Neuronal stem cell (in vitro differentiated cells): ENCODE results near the gene PRSS53.

Experiments
- DNase-seq: peaks from one replicate; pipeline ENCODE4 v3.0.0-alpha.2; 2013; ENCODE audit warnings: low spot score
- H2AFZ ChIP-seq: one replicate; pipeline ENCODE4 v1.6.1; 2013; ENCODE audit warnings: mild to moderate bottlenecking, low read length, inconsistent platforms
- H2AK5ac ChIP-seq: 2 replicates; pipeline ENCODE4 v1.6.1; 2013; ENCODE audit warnings: low read depth, mild to moderate bottlenecking, inconsistent platforms, low read length, moderate library complexity, mixed read lengths
- H2BK120ac ChIP-seq: 2 replicates; pipeline ENCODE4 v1.6.1; 2013; ENCODE audit warnings: low read depth, mild to moderate bottlenecking, inconsistent platforms, low read length, moderate library complexity, mixed read lengths
- H2BK12ac ChIP-seq: one replicate; pipeline ENCODE4 v1.6.1; 2013; ENCODE audit warnings: low read length, inconsistent platforms
- H2BK15ac ChIP-seq: 2 replicates; pipeline ENCODE4 v1.6.1; 2013; ENCODE audit warnings: mild to moderate bottlenecking, low read length, inconsistent platforms, mixed read lengths
- H2BK5ac ChIP-seq: one replicate; pipeline ENCODE4 v1.6.1; 2013; ENCODE audit warnings: inconsistent platforms, mild to moderate bottlenecking, low read length, moderate library complexity
- H3K14ac ChIP-seq: one replicate; pipeline ENCODE4 v1.6.1; 2013; ENCODE audit warnings: low read length, inconsistent platforms
- H3K18ac ChIP-seq: 2 replicates; pipeline ENCODE4 v1.6.1; 2013; ENCODE audit warnings: low read length, inconsistent platforms
- H3K23ac ChIP-seq: 2 replicates; pipeline ENCODE4 v1.6.1; 2013; ENCODE audit warnings: low read depth, mild to moderate bottlenecking, mixed read lengths, low read length, inconsistent platforms; ENCODE audit not compliant: poor library complexity
- H3K27ac ChIP-seq: replicated peaks from 3 replicates; pipeline ENCODE4 v1.5.1; 2013; ENCODE audit warnings: low read length, inconsistent platforms
- H3K27me3 ChIP-seq, 3 experiments: 2 replicates each; pipeline ENCODE4 v1.6.1; 2013; ENCODE audit warnings: low read length in 3 of 3, mild to moderate bottlenecking in 2 of 3, inconsistent platforms in 1 of 3, low read depth in 1 of 3, mixed read lengths in 1 of 3, moderate library complexity in 1 of 3; ENCODE audit not compliant: control insufficient read depth in 3 of 3, insufficient read depth in 3 of 3
- H3K36me3 ChIP-seq, 2 donors: replicated peaks in 1 of 2; 2 replicates each; pipeline ENCODE4 v1.6.1; 2013; ENCODE audit warnings: low read length in 2 of 2; ENCODE audit not compliant: control insufficient read depth in 2 of 2, insufficient read depth in 2 of 2
- H3K4ac ChIP-seq: 2 replicates; pipeline ENCODE4 v1.6.1; 2013; ENCODE audit warnings: inconsistent platforms, mild to moderate bottlenecking, low read length, moderate library complexity
- H3K4me1 ChIP-seq, 2 donors: 1 replicate in 1 of 2; 2 replicates in 1 of 2; pipeline ENCODE4 v1.6.1; 2013; ENCODE audit warnings: low read length in 2 of 2, low read depth in 1 of 2; ENCODE audit not compliant: control insufficient read depth in 2 of 2, insufficient read depth in 1 of 2
- H3K4me2 ChIP-seq: one replicate; pipeline ENCODE4 v1.6.1; 2013; ENCODE audit warnings: mild to moderate bottlenecking, low read length, inconsistent platforms; ENCODE audit not compliant: insufficient read depth, poor library complexity, severe bottlenecking
- H3K4me3 ChIP-seq, 2 donors: 2 replicates each; pipeline ENCODE4 v1.5.1; 2013; ENCODE audit warnings: low read length in 2 of 2, mild to moderate bottlenecking in 2 of 2, inconsistent platforms in 1 of 2, moderate library complexity in 1 of 2
- H3K79me1 ChIP-seq: one replicate; pipeline ENCODE4 v1.6.1; 2013; ENCODE audit warnings: low read depth, mild to moderate bottlenecking, inconsistent platforms, low read length, moderate library complexity
- H3K9ac ChIP-seq: one replicate; pipeline ENCODE4 v1.6.1; 2013; ENCODE audit warnings: mild to moderate bottlenecking, low read depth, low read length, inconsistent platforms; ENCODE audit not compliant: poor library complexity
- H3K9me3 ChIP-seq, 2 donors: replicated peaks in 1 of 2; 2 replicates each; pipeline versions ENCODE3 to v1.6.1; 2013; ENCODE audit warnings: low read length in 2 of 2, mild to moderate bottlenecking in 2 of 2, inconsistent platforms in 1 of 2, low read depth in 1 of 2, mixed read lengths in 1 of 2, moderate library complexity in 1 of 2; ENCODE audit not compliant: control insufficient read depth in 2 of 2, insufficient read depth in 1 of 2
- H4K8ac ChIP-seq: one replicate; pipeline ENCODE4 v1.6.1; 2013; ENCODE audit warnings: low read depth, mild to moderate bottlenecking, inconsistent platforms, low read length, moderate library complexity
- H4K91ac ChIP-seq: one replicate; pipeline ENCODE4 v1.6.1; 2013; ENCODE audit warnings: low read length, low read depth, mild to moderate bottlenecking, inconsistent platforms; ENCODE audit not compliant: poor library complexity
- WGBS, 2 donors: extraction: QIAGEN DNeasy Blood & Tissue Kit; methylation state at CpG; one replicate each; pipeline ENCODE4 v1.1.7; 2013; ENCODE audit warnings: missing lambda C conversion rate in 2 of 2, mixed read lengths in 1 of 2; ENCODE audit not compliant: insufficient read length in 2 of 2, insufficient replicate concordance in 1 of 2; ENCODE audit errors: extremely low coverage in 2 of 2; 5-methylcytosine and 5-hydroxymethylcytosine counted together

Gene PRSS53

GRCh38 chr16:31099860-31100638 lies 11.3 kb upstream of the PRSS53 start:
- H2AFZ ChIP-seq, result no peak overlapping the region
- peaks cover 0 to 4% of the 10 kb centered on the region in 2 donors for H3K9me3 ChIP-seq
- H2BK15ac ChIP-seq, result no peak overlapping the region
- H4K91ac ChIP-seq, result no peak overlapping the region
- no peaks in the 10 kb centered on the region for H3K4me1 ChIP-seq
- H2BK5ac ChIP-seq, result no peak overlapping the region
- H3K9ac ChIP-seq, result peak overlapping the region; percentile 37
- peak overlapping the region; percentile 38 for H3K18ac ChIP-seq
- no peaks in the 10 kb centered on the region for H3K36me3 ChIP-seq
- no peaks in the 10 kb centered on the region for H3K27me3 ChIP-seq
- H4K8ac ChIP-seq, result no peak overlapping the region
- H3K79me1 ChIP-seq, result no peaks in the 10 kb centered on the region
- no peak overlapping the region for H3K4me3 ChIP-seq
- no peak overlapping the region for H3K27ac ChIP-seq
- H3K14ac ChIP-seq, result no peak overlapping the region
- H2BK12ac ChIP-seq, result no peak overlapping the region
- WGBS, 2 donors, result no CpG with 5 or more reads among the region's 4 CpGs
- no peak overlapping the region for H2BK120ac ChIP-seq
- no peak for DNase-seq
- no peak overlapping the region for H3K4me2 ChIP-seq
- no peak overlapping the region for H2AK5ac ChIP-seq
- no peak overlapping the region for H3K4ac ChIP-seq
- no peak overlapping the region for H3K23ac ChIP-seq

- Histone ChIP-seq H3K18ac (peak within 1 kb of the TSS; percentile 95), H3K27me3 (no peaks in the 10 kb centered on the region), H3K4me1 (peaks cover 0 to 6% of the 10 kb centered on the region in 2 donors), H2AK5ac (peak within 1 kb of the TSS; percentile 47), H3K4me2 (peak within 1 kb of the TSS; percentile 99), H2BK5ac (peak within 1 kb of the TSS; percentile 56), H4K91ac (no peak within 1 kb of the TSS), H4K8ac (no peak within 1 kb of the TSS), H3K4ac (no peak within 1 kb of the TSS), H3K9me3 (peaks cover 0 to 4% of the 10 kb centered on the region in 2 donors), H3K4me3 (peak within 1 kb of the TSS; percentile 78 to 87), H3K23ac (peak within 1 kb of the TSS; percentile 60), H2BK120ac (no peak within 1 kb of the TSS), H2BK15ac (no peak within 1 kb of the TSS), H2BK12ac (no peak within 1 kb of the TSS), H3K36me3 (peaks cover 10 to 19% of the 10 kb centered on the region in 2 donors), H3K9ac (peak within 1 kb of the TSS; percentile 98), H3K14ac (peak within 1 kb of the TSS; percentile 76), H3K27ac (peak within 1 kb of the TSS; percentile 83), H2AFZ (peak within 1 kb of the TSS; percentile 95), H3K79me1 (peaks cover 5% of the 10 kb centered on the region)
- peak; percentile 96 for DNase-seq
- no CpG with 5 or more reads among the region's 69 CpGs for WGBS, 2 donors
Observed at GRCh38 chr16:31094424-31095120, 5.8 kb upstream of the PRSS53 start, which contains the start of gene VKORC1. VKORC1 (minus strand) TSS chr16:31094797; CDS start chr16:31094729, 68 bp downstream.

- H3K23ac ChIP-seq, result peak overlapping the region; percentile 60
- no peak overlapping the region for H2BK12ac ChIP-seq
- H3K9me3 ChIP-seq, result peaks cover 0 to 6% of the 10 kb centered on the region in 2 donors
- H3K4me1 ChIP-seq, result peaks cover 0 to 6% of the 10 kb centered on the region in 2 donors
- peak overlapping the region; percentile 83 for H3K27ac ChIP-seq
- peak overlapping the region; percentile 78 to 87 for H3K4me3 ChIP-seq
- no peaks in the 10 kb centered on the region for H3K27me3 ChIP-seq
- whole genome bisulfite sequencing, 2 donors, result no CpG with 5 or more reads among the region's 20 CpGs
- H2BK5ac ChIP-seq, result peak overlapping the region; percentile 56
- H3K4me2 ChIP-seq, result peak overlapping the region; percentile 99
- no peak overlapping the region for H4K91ac ChIP-seq
- peak overlapping the region; percentile 95 for H2AFZ ChIP-seq
- H2AK5ac ChIP-seq, result no peak overlapping the region
- H3K36me3 ChIP-seq, result peaks cover 13 to 21% of the 10 kb centered on the region in 2 donors
- H3K18ac ChIP-seq, result peak overlapping the region; percentile 95
- no peak overlapping the region for H2BK15ac ChIP-seq
- peaks cover 5% of the 10 kb centered on the region for H3K79me1 ChIP-seq
- H3K9ac ChIP-seq, result peak overlapping the region; percentile 98
- peak overlapping the region; percentile 76 for H3K14ac ChIP-seq
- DNase-seq, result peak; percentile 20
- no peak overlapping the region for H3K4ac ChIP-seq
- no peak overlapping the region for H2BK120ac ChIP-seq
- no peak overlapping the region for H4K8ac ChIP-seq
Observed at GRCh38 chr16:31094088-31094423, 5.3 kb upstream of the PRSS53 start.

GRCh38 chr16:31093132-31093703 lies 4.5 kb upstream of the PRSS53 start:
- Histone ChIP-seq H3K23ac (no peak overlapping the region), H2BK120ac (no peak overlapping the region), H3K4me2 (peak overlapping the region; percentile 43), H2BK12ac (no peak overlapping the region), H4K91ac (no peak overlapping the region), H3K9me3 (peaks cover 0 to 6% of the 10 kb centered on the region in 2 donors), H3K27me3 (no peaks in the 10 kb centered on the region), H3K4me1 (peaks cover 0 to 6% of the 10 kb centered on the region in 2 donors), H3K18ac (no peak overlapping the region), H3K4ac (no peak overlapping the region), H2AFZ (no peak overlapping the region), H2BK15ac (no peak overlapping the region), H3K14ac (no peak overlapping the region), H2BK5ac (peak overlapping the region; percentile 75), H3K27ac (no peak overlapping the region), H2AK5ac (no peak overlapping the region), H3K79me1 (peaks cover 5% of the 10 kb centered on the region), H3K36me3 (peaks cover 17 to 24% of the 10 kb centered on the region in 2 donors), H4K8ac (no peak overlapping the region), H3K4me3 (peak overlapping the region in 1 of 2 donors; percentile 78), H3K9ac (no peak overlapping the region)
- DNase-seq, result peak; percentile 33
- no CpG with 5 or more reads among the region's 17 CpGs for WGBS, 2 donors
